ENCODE measurements around the gene OR5M3. TPM values are rescaled to one million over a fixed set of nuclear protein-coding genes. Genes with fewer than 3 reads are reported as not detected.

Gene OR5M3
- total RNA-seq, 3 donors from 2014 or later (not counting 1 experiment from before 2014, with no cell fraction given), result not detected

- H3K36me3 ChIP-seq (ENCODE audit: control insufficient read depth, insufficient read depth, low read length), result no peaks in the 10 kb centered on the region
- H3K27me3 ChIP-seq (ENCODE audit: control insufficient read depth, insufficient read depth, low read length), result no peaks in the 10 kb centered on the region
- no peak overlapping the region for H3K27ac ChIP-seq (ENCODE audit: low read length)
- Mint-ChIP-seq H3K4me1 (no peaks in the 10 kb centered on the region), H3K4me3 (no peak overlapping the region), H3K9me3 (peaks cover 9 to 25% of the 10 kb centered on the region in 2 donors), H3K27me3 (ENCODE audit: low read depth in 2 of 2) (no peaks in the 10 kb centered on the region), H3K27ac (no peak overlapping the region), H3K36me3 (peaks cover 7% of the 10 kb centered on the region)
- no peaks in the 10 kb centered on the region for H3K4me1 ChIP-seq (ENCODE audit: control insufficient read depth, insufficient read depth, low read length)
- no peak overlapping the region for H3K4me3 ChIP-seq (ENCODE audit: low read length)
- 93% methylated on average over 28 of the region's 28 CpGs for WGBS (ENCODE audit: insufficient coverage)
- DNase-seq (no peak), ATAC-seq (no peak)
- intact Hi-C loops (cut with micrococcal nuclease), result no loop called here
- H3K9me3 ChIP-seq (ENCODE audit: control insufficient read depth, insufficient read depth, low read length), result peaks cover 12% of the 10 kb centered on the region
- no peak for TF ChIP-seq CTCF (IDR thresholded peaks at IDR 0.05)
These were observed 23.9 kb upstream of the OR5M3 start for GRCh38 chr11:56497010-56497409.

DNA sequence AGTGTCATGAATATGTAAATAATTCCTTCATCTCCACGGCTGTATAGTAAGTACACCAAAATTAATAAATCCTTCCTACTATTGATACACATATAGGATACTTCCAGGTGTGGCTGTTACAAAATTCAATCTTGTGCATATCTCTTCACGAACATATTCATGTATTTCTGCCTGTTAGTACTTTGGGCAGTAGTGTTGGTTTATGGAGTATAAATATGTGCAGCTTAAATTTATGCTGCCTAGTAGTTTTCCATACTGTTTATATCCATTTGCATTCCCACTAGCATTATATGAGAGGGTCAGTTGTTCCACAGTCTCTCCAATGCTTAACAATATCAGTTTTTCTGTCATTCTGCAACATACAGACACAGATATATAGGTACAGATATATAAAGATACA, 22.0 kb upstream of the OR5M3 start:
- H3K9me3 ChIP-seq (ENCODE audit: control insufficient read depth, insufficient read depth, low read length), result peaks cover 13% of the 10 kb centered on the region
- no peak overlapping the region for H3K27ac ChIP-seq (ENCODE audit: low read length)
- no CpG with 5 or more reads among the region's 2 CpGs for WGBS (ENCODE audit: insufficient coverage)
- no peak overlapping the region for H3K27ac Mint-ChIP-seq
- no peak for TF ChIP-seq CTCF (IDR thresholded peaks at IDR 0.05)
- DNase-seq, result no peak
- no peak overlapping the region for H3K4me3 Mint-ChIP-seq
- no peaks in the 10 kb centered on the region for H3K27me3 ChIP-seq (ENCODE audit: control insufficient read depth, insufficient read depth, low read length)
- intact Hi-C loops (cut with micrococcal nuclease), result no loop called here
- H3K36me3 Mint-ChIP-seq, result peaks cover 7% of the 10 kb centered on the region
- no peak overlapping the region for H3K4me3 ChIP-seq (ENCODE audit: low read length)
- H3K4me1 Mint-ChIP-seq, result no peaks in the 10 kb centered on the region
- no peaks in the 10 kb centered on the region for H3K4me1 ChIP-seq (ENCODE audit: control insufficient read depth, insufficient read depth, low read length)
- H3K36me3 ChIP-seq (ENCODE audit: control insufficient read depth, insufficient read depth, low read length), result no peaks in the 10 kb centered on the region
- H3K27me3 Mint-ChIP-seq (ENCODE audit: low read depth in 2 of 2), result no peaks in the 10 kb centered on the region
- no peak for ATAC-seq
- peaks cover 13 to 22% of the 10 kb centered on the region in 2 donors for H3K9me3 Mint-ChIP-seq

GRCh38 chr11:56491270-56491669, 18.1 kb upstream of the OR5M3 start, which contains the start of gene OR5M8:
OR5M8 (minus strand) TSS chr11:56491370; CDS start chr11:56491370, 0 bp downstream.
- Histone ChIP-seq H3K4me1 (ENCODE audit: control insufficient read depth, insufficient read depth, low read length) (no peaks in the 10 kb centered on the region), H3K36me3 (ENCODE audit: control insufficient read depth, insufficient read depth, low read length) (no peaks in the 10 kb centered on the region), H3K27ac (ENCODE audit: low read length) (no peak within 1 kb of the TSS), H3K4me3 (ENCODE audit: low read length) (no peak within 1 kb of the TSS), H3K9me3 (ENCODE audit: control insufficient read depth, insufficient read depth, low read length) (peaks cover 8% of the 10 kb centered on the region), H3K27me3 (ENCODE audit: control insufficient read depth, insufficient read depth, low read length) (no peaks in the 10 kb centered on the region)
- Mint-ChIP-seq H3K36me3 (no peaks in the 10 kb centered on the region), H3K9me3 (peaks cover 10 to 19% of the 10 kb centered on the region in 2 donors), H3K4me3 (no peak within 1 kb of the TSS), H3K4me1 (no peaks in the 10 kb centered on the region), H3K27ac (no peak within 1 kb of the TSS), H3K27me3 (ENCODE audit: low read depth in 2 of 2) (no peaks in the 10 kb centered on the region)
- intact Hi-C loops (cut with micrococcal nuclease), result no loop called here
- WGBS (ENCODE audit: insufficient coverage), result 88% methylated on average over 4 of the region's 7 CpGs
- DNase-seq, result no peak
- TF ChIP-seq CTCF (IDR thresholded peaks at IDR 0.05), result no peak
- no peak for ATAC-seq

DNA sequence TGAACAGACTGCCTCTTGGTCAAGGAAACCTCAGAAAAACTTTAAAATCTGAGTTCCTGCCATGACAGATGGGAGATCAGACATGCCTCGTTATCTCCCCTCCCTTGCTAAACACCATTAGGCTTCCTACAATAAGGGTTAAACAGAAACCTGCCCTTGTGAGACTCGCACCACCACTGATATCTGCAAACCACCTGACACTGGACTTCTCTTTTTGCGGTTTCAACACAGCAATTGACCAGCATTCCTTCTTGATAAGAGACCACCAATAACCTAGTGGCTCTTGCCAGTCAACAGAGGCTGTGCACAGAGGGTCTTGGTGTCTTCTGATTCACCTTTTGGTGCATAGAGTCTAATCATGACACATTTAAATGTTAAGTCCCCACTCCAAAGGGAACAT, 13.6 kb upstream of the OR5M3 start:
- no peaks in the 10 kb centered on the region for H3K4me1 ChIP-seq (ENCODE audit: control insufficient read depth, insufficient read depth, low read length)
- no peak overlapping the region for H3K27ac ChIP-seq (ENCODE audit: low read length)
- no peaks in the 10 kb centered on the region for H3K27me3 ChIP-seq (ENCODE audit: control insufficient read depth, insufficient read depth, low read length)
- Mint-ChIP-seq H3K4me1 (no peaks in the 10 kb centered on the region), H3K27ac (no peak overlapping the region), H3K4me3 (no peak overlapping the region), H3K27me3 (ENCODE audit: low read depth in 2 of 2) (no peaks in the 10 kb centered on the region), H3K36me3 (no peaks in the 10 kb centered on the region), H3K9me3 (peaks cover 10 to 12% of the 10 kb centered on the region in 2 donors)
- peaks cover 3% of the 10 kb centered on the region for H3K9me3 ChIP-seq (ENCODE audit: control insufficient read depth, insufficient read depth, low read length)
- 62% methylated on average over 3 of the region's 3 CpGs for WGBS (ENCODE audit: insufficient coverage)
- ATAC-seq (no peak), DNase-seq (no peak)
- no peak for TF ChIP-seq CTCF (IDR thresholded peaks at IDR 0.05)
- H3K4me3 ChIP-seq (ENCODE audit: low read length), result no peak overlapping the region
- intact Hi-C loops (cut with micrococcal nuclease), result no loop called here
- no peaks in the 10 kb centered on the region for H3K36me3 ChIP-seq (ENCODE audit: control insufficient read depth, insufficient read depth, low read length)

Data from natural killer cell (primary cell).